ENCODE measurements around the gene SRSF6.
A peak's percentile ranks its signal among the peaks of the same experiment; 100 is the strongest.
"Not testable (repeated sequence)": the region's sequence is repeated elsewhere in the genome, so short reads cannot be mapped to it uniquely, and the experiment has no call there.

Gene SRSF6

GRCh38 chr20:43448748-43449535 lies 8.8 kb upstream of the SRSF6 start:
- no peak for DNase-seq (ENCODE audit: low read depth, low spot score)

GRCh38 chr20:43450841-43451799 lies 6.6 kb upstream of the SRSF6 start:
- DNase-seq (ENCODE audit: low read depth, low spot score): no peak

- DNase-seq (ENCODE audit: low read depth, low spot score): no peak
These were observed 5.1 kb upstream of the SRSF6 start for GRCh38 chr20:43452404-43453126.

- DNase-seq (ENCODE audit: low read depth, low spot score): not testable (repeated sequence)
These were observed 1.4 kb upstream of the SRSF6 start for GRCh38 chr20:43456252-43456651.

- DNase-seq (ENCODE audit: low read depth, low spot score): peak; percentile 76
These were observed 672 bp upstream of the SRSF6 start for GRCh38 chr20:43456809-43457639.

- no peak for DNase-seq (ENCODE audit: low read depth, low spot score)
These were observed 777 bp downstream of the SRSF6 start for GRCh38 chr20:43458422-43458924.

- DNase-seq (ENCODE audit: low read depth, low spot score): peak; percentile 13
These were observed 1.6 kb downstream of the SRSF6 start for GRCh38 chr20:43459022-43459942.

- DNase-seq (ENCODE audit: low read depth, low spot score): no peak
These were observed 2.6 kb downstream of the SRSF6 start for GRCh38 chr20:43460172-43460829.

GRCh38 chr20:43460830-43461200 lies 3.1 kb downstream of the SRSF6 start:
- no peak for DNase-seq (ENCODE audit: low read depth, low spot score)

- DNase-seq (ENCODE audit: low read depth, low spot score): no peak
These were observed 4.4 kb downstream of the SRSF6 start for GRCh38 chr20:43461894-43462659.

- DNase-seq (ENCODE audit: low read depth, low spot score): no peak
These were observed 5.2 kb downstream of the SRSF6 start for GRCh38 chr20:43462660-43463526.

- DNase-seq (ENCODE audit: low read depth, low spot score): no peak
These were observed 6.0 kb downstream of the SRSF6 start for GRCh38 chr20:43463527-43464218.

GRCh38 chr20:43464219-43464790 lies 6.6 kb downstream of the SRSF6 start:
- no peak for DNase-seq (ENCODE audit: low read depth, low spot score)

GRCh38 chr20:43465625-43465943 lies 7.9 kb downstream of the SRSF6 start:
- DNase-seq (ENCODE audit: low read depth, low spot score): no peak

GRCh38 chr20:43467589-43467988 lies 9.9 kb downstream of the SRSF6 start:
- no peak for DNase-seq (ENCODE audit: low read depth, low spot score)

- no peak for DNase-seq (ENCODE audit: low read depth, low spot score)
These were observed 15.1 kb downstream of the SRSF6 start for GRCh38 chr20:43472671-43473380.

Data from brain pericyte (primary cell).